CD14-positive monocyte (primary cell): Measurements from ENCODE around the gene TMCC1. TPM values are rescaled to one million over a fixed set of nuclear protein-coding genes. Genes with fewer than 3 reads are reported as not detected.

Source experiments
- DNase-seq, 3 donors: peaks; one replicate each; pipeline ENCODE4 v3.0.0-alpha.2; 2011 to 2022
- H2AFZ ChIP-seq: 2 replicates; pipeline ENCODE4 v1.6.0; 2012; ENCODE audit warnings: mild to moderate bottlenecking, low read depth, low read length, inconsistent platforms; ENCODE audit not compliant: insufficient read depth, poor library complexity, severe bottlenecking
- H3K27ac ChIP-seq, 2 donors: 1 replicate in 1 of 2; 2 replicates in 1 of 2; pipeline ENCODE4 v1.5.1; 2012 to 2013; ENCODE audit warnings: low read length in 2 of 2, control low read depth in 1 of 2, inconsistent platforms in 1 of 2, low read depth in 1 of 2, mild to moderate bottlenecking in 1 of 2
- H3K27me3 ChIP-seq, 2 donors: one replicate each; pipeline versions ENCODE4 v1.6.0 to v1.6.1; 2011 to 2013; ENCODE audit warnings: low read length in 2 of 2; ENCODE audit not compliant: control insufficient read depth in 2 of 2, insufficient read depth in 2 of 2
- H3K36me3 ChIP-seq, 2 donors: replicated peaks in 1 of 2; 1 replicate in 1 of 2; 2 replicates in 1 of 2; pipeline versions ENCODE4 v1.5.1 to v1.6.1; 2012 to 2013; ENCODE audit warnings: low read length in 2 of 2, control low read depth in 1 of 2, inconsistent platforms in 1 of 2, mild to moderate bottlenecking in 1 of 2; ENCODE audit not compliant: insufficient read depth in 2 of 2, control insufficient read depth in 1 of 2
- H3K4me1 ChIP-seq, 2 donors: 1 replicate in 1 of 2; 2 replicates in 1 of 2; pipeline versions ENCODE4 v1.5.1 to v1.6.1; 2012 to 2013; ENCODE audit warnings: low read length in 2 of 2, control low read depth in 1 of 2, inconsistent platforms in 1 of 2, mild to moderate bottlenecking in 1 of 2, moderate library complexity in 1 of 2; ENCODE audit not compliant: insufficient read depth in 2 of 2, control insufficient read depth in 1 of 2
- H3K4me2 ChIP-seq: replicated peaks from 2 replicates; pipeline ENCODE3; 2012; ENCODE audit warnings: low read length, moderate library complexity, mild to moderate bottlenecking; ENCODE audit not compliant: poor library complexity, severe bottlenecking; ENCODE audit errors: extremely low read depth
- H3K4me3 ChIP-seq, 3 experiments: fragments of 200-600 bp in 1 of 3; sonication (generic) in 1 of 3; replicated peaks in 1 of 3; 1 replicate in 2 of 3; 2 replicates in 1 of 3; pipeline ENCODE4 v1.5.1; 2011 to 2013; ENCODE audit warnings: low read length in 3 of 3, mild to moderate bottlenecking in 3 of 3, control low read depth in 2 of 3, low read depth in 2 of 3, inconsistent platforms in 1 of 3, moderate library complexity in 1 of 3
- H3K79me2 ChIP-seq: 2 replicates; pipeline ENCODE4 v1.6.0; 2012; ENCODE audit warnings: mild to moderate bottlenecking, control low read depth, inconsistent platforms, low read length, moderate library complexity; ENCODE audit not compliant: insufficient read depth
- H3K9ac ChIP-seq: 2 replicates; pipeline ENCODE4 v1.6.0; 2017; ENCODE audit warnings: low read length, mild to moderate bottlenecking; ENCODE audit not compliant: insufficient read depth, poor library complexity, severe bottlenecking
- H3K9me3 ChIP-seq, 2 donors: replicated peaks in 1 of 2; 1 replicate in 1 of 2; 2 replicates in 1 of 2; pipeline versions ENCODE4 v1.5.1 to v1.6.1; 2012 to 2013; ENCODE audit warnings: low read length in 2 of 2, control low read depth in 1 of 2; ENCODE audit not compliant: control insufficient read depth in 1 of 2, insufficient read depth in 1 of 2
- H4K20me1 ChIP-seq: 2 replicates; pipeline ENCODE4 v1.6.0; 2012; ENCODE audit warnings: mild to moderate bottlenecking, low read length, control low read depth, moderate library complexity; ENCODE audit not compliant: insufficient read depth
- H3K27ac Mint-ChIP-seq, 7 donors: one replicate each; pipeline ENCODE4 v1.8.0; 2020; ENCODE audit warnings: mild to moderate bottlenecking in 7 of 7, mixed read lengths in 7 of 7, moderate library complexity in 6 of 7, inconsistent platforms in 2 of 7
- H3K27me3 Mint-ChIP-seq, 3 donors: one replicate each; pipeline ENCODE4 v1.8.0; 2021 to 2022; ENCODE audit warnings: low read depth in 3 of 3, mild to moderate bottlenecking in 3 of 3, mixed read lengths in 3 of 3, moderate library complexity in 3 of 3, inconsistent platforms in 1 of 3
- H3K36me3 Mint-ChIP-seq, 2 donors: one replicate each; pipeline ENCODE4 v1.8.0; 2020; ENCODE audit warnings: mixed read lengths in 2 of 2, inconsistent platforms in 1 of 2, mild to moderate bottlenecking in 1 of 2
- H3K4me1 Mint-ChIP-seq: one replicate; pipeline ENCODE4 v1.8.0; 2020; ENCODE audit warnings: mild to moderate bottlenecking, mixed read lengths
- H3K4me3 Mint-ChIP-seq, 2 donors: one replicate each; pipeline ENCODE4 v1.8.0; 2020; ENCODE audit warnings: mild to moderate bottlenecking in 2 of 2, mixed read lengths in 2 of 2, moderate library complexity in 1 of 2
- H3K9me3 Mint-ChIP-seq, 7 donors: one replicate each; pipeline ENCODE4 v1.8.0; 2020 to 2022; ENCODE audit warnings: mixed read lengths in 7 of 7, mild to moderate bottlenecking in 6 of 7, moderate library complexity in 6 of 7, inconsistent platforms in 2 of 7
- WGBS: methylation state at CpG from one replicate; pipeline ENCODE4 v1.1.5; 2013; ENCODE audit warnings: missing lambda C conversion rate; ENCODE audit not compliant: insufficient coverage; 5-methylcytosine and 5-hydroxymethylcytosine counted together
- intact Hi-C, 2 donors: fragments of 100-400 bp; cut with micrococcal nuclease; formaldehyde crosslinking; loops; one replicate each; pipeline versions ENCODE4 v1.15.0 to v1.15.1; 2023
- polyA plus RNA-seq, 3 donors: library from polyadenylated mRNA; depleted of rRNA in 1 of 3; unstranded in 2 of 3; stranded (reverse) in 1 of 3; fragments of 300-500 nt in 2 of 3; fragments of >200 nt in 1 of 3; fragmentation: Illumina TruSeq in 2 of 3; gene quantifications; 1 replicate in 2 of 3; 2 replicates in 1 of 3; pipeline ENCODE4 v1.2.3, GENCODE V29; 2012 to 2021
- TF ChIP-seq, protein P1 (sequence below): fragments of 200-600 bp; IDR thresholded peaks from one replicate; pipeline ENCODE4 v1.8.0; 2022; ENCODE audit warnings: antibody characterized with exemption, mild to moderate bottlenecking

TMCC1 gene
- polyA plus RNA-seq, 3 donors: 5.0 to 10.2 (median 5.0) TPM

GRCh38 chr3:129688271-129688895 lies 205.1 kb downstream of the TMCC1 start:
- no peak overlapping the region for H3K9ac ChIP-seq
- no peaks in the 10 kb centered on the region for H3K36me3 ChIP-seq
- no peaks in the 10 kb centered on the region for H3K27me3 ChIP-seq
- no peaks in the 10 kb centered on the region for H3K79me2 ChIP-seq
- intact Hi-C loops: no loop called here
- peaks cover 35% of the 10 kb centered on the region for H4K20me1 ChIP-seq
- Mint-ChIP-seq H3K4me1 (peaks cover 6% of the 10 kb centered on the region), H3K36me3 (no peaks in the 10 kb centered on the region), H3K27me3 (peaks cover 0 to 2% (median 0%) of the 10 kb centered on the region in 3 donors), H3K27ac (peak overlapping the region in 1 of 7 donors; percentile 6), H3K4me3 (no peak overlapping the region), H3K9me3 (peaks cover 0 to 1% (median 0%) of the 10 kb centered on the region in 7 donors)
- 96% methylated on average over 4 of the region's 11 CpGs for WGBS
- DNase-seq: no peak
- H3K9me3 ChIP-seq: no peaks in the 10 kb centered on the region
- TF ChIP-seq, protein P1, sequence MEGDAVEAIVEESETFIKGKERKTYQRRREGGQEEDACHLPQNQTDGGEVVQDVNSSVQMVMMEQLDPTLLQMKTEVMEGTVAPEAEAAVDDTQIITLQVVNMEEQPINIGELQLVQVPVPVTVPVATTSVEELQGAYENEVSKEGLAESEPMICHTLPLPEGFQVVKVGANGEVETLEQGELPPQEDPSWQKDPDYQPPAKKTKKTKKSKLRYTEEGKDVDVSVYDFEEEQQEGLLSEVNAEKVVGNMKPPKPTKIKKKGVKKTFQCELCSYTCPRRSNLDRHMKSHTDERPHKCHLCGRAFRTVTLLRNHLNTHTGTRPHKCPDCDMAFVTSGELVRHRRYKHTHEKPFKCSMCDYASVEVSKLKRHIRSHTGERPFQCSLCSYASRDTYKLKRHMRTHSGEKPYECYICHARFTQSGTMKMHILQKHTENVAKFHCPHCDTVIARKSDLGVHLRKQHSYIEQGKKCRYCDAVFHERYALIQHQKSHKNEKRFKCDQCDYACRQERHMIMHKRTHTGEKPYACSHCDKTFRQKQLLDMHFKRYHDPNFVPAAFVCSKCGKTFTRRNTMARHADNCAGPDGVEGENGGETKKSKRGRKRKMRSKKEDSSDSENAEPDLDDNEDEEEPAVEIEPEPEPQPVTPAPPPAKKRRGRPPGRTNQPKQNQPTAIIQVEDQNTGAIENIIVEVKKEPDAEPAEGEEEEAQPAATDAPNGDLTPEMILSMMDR: no peak
- no peak overlapping the region for H3K4me3 ChIP-seq
- no peak overlapping the region for H2AFZ ChIP-seq
- H3K4me2 ChIP-seq: no peak overlapping the region
- H3K27ac ChIP-seq: no peak overlapping the region
- no peaks in the 10 kb centered on the region for H3K4me1 ChIP-seq

- no peak for DNase-seq
- H4K20me1 ChIP-seq: peaks cover 35% of the 10 kb centered on the region
- H3K4me3 ChIP-seq: no peak overlapping the region
- no peak overlapping the region for H3K27ac ChIP-seq
- H3K27me3 ChIP-seq: no peaks in the 10 kb centered on the region
- H2AFZ ChIP-seq: no peak overlapping the region
- no peaks in the 10 kb centered on the region for H3K4me1 ChIP-seq
- WGBS: 100% methylated on average over 1 of the region's 2 CpGs
- TF ChIP-seq, protein P1: no peak
- Mint-ChIP-seq H3K27ac (no peak overlapping the region), H3K36me3 (no peaks in the 10 kb centered on the region), H3K9me3 (peaks cover 0 to 1% (median 0%) of the 10 kb centered on the region in 7 donors), H3K4me1 (peaks cover 6% of the 10 kb centered on the region), H3K4me3 (no peak overlapping the region), H3K27me3 (peaks cover 0 to 2% (median 0%) of the 10 kb centered on the region in 3 donors)
- intact Hi-C loops: no loop called here
- H3K79me2 ChIP-seq: no peaks in the 10 kb centered on the region
- no peaks in the 10 kb centered on the region for H3K36me3 ChIP-seq
- H3K4me2 ChIP-seq: no peak overlapping the region
- H3K9me3 ChIP-seq: no peaks in the 10 kb centered on the region
- no peak overlapping the region for H3K9ac ChIP-seq
Measured at GRCh38 chr3:129687586-129688125, 205.9 kb downstream of the TMCC1 start.
